ENCODE data around the gene AMN.
"Not testable (repeated sequence)": the region's sequence is repeated elsewhere in the genome, so short reads cannot be mapped to it uniquely, and the experiment has no call there.

AMN gene

DNA sequence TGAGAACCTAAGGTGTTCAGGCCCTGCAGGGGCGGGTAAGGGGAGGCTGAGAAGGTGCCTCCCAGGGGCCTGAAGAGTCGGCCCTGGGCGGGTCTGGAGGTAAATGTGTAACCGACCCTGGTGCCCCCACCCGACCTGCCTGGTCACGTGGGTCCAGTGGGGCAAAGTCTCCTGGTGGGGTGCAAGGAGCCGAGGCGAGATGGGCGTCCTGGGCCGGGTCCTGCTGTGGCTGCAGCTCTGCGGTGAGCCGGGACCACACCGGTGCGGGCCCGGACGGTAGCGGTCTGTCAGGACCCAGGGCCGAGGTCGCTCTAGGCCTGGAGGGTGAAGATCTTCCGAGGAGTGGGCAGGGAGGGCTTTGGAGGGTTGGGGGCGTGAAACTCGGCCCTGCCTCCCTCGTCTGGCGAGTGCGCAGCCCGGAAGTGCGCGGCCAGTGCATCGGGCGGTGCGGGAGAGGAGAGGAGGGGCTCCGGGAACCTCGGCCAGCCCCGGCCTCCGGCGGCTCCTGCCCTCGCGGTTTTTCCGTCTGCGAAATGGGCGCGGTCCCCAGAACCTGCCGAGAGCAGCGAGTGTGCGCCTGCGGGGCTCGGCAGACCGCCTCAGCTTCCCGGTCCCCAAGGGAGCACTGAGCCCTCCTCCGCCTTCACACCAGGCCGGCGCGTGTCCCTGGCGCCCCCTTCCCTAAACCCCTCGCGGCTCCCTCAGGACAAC, at the start of gene AMN:
Gene AMN (plus strand): TSS at position 174 of the 711 bp plus-strand sequence. CDS start 26 bp downstream, at position 200.
- H3K4me3 ChIP-seq (ENCODE audit: low read depth, low read length), result peak within 1 kb of the TSS; percentile 31
- TF ChIP-seq, protein P1, sequence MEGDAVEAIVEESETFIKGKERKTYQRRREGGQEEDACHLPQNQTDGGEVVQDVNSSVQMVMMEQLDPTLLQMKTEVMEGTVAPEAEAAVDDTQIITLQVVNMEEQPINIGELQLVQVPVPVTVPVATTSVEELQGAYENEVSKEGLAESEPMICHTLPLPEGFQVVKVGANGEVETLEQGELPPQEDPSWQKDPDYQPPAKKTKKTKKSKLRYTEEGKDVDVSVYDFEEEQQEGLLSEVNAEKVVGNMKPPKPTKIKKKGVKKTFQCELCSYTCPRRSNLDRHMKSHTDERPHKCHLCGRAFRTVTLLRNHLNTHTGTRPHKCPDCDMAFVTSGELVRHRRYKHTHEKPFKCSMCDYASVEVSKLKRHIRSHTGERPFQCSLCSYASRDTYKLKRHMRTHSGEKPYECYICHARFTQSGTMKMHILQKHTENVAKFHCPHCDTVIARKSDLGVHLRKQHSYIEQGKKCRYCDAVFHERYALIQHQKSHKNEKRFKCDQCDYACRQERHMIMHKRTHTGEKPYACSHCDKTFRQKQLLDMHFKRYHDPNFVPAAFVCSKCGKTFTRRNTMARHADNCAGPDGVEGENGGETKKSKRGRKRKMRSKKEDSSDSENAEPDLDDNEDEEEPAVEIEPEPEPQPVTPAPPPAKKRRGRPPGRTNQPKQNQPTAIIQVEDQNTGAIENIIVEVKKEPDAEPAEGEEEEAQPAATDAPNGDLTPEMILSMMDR (IDR thresholded peaks at IDR 0.05; ENCODE audit: low read depth, low read length, missing control alignments), result no peak
- no peak for DNase-seq (ENCODE audit: low read depth)

DNA sequence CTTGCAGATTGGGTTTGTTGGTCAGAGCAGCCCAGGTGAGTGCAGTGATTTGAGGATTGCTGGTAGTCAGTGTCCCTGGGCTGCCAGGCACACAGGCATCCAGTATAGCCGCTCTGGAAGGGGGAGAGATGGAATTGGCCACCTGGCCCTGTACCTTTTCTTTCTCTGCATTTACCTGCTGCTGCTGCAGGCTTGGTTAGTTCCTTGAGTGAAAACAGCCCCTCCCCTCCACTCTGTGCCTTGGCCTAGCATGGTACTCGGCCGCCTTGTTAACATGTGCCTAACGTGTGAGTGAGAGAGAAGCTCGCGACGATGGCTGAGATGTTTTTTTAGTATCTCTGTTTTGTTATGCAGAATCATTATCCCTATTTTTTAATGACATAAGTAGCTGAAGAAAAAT, 49.3 kb upstream of the AMN start:
- TF ChIP-seq, protein P1 (IDR thresholded peaks at IDR 0.05; ENCODE audit: low read depth, low read length, missing control alignments), result no peak
- no peak overlapping the region for H3K4me3 ChIP-seq (ENCODE audit: low read depth, low read length)
- no peak for DNase-seq (ENCODE audit: low read depth)

- TF ChIP-seq, protein P1 (IDR thresholded peaks at IDR 0.05; ENCODE audit: low read depth, low read length, missing control alignments), result no peak
- no peak for DNase-seq (ENCODE audit: low read depth)
Observed at GRCh38 chr14:102873546-102874061, 48.9 kb upstream of the AMN start.

DNA sequence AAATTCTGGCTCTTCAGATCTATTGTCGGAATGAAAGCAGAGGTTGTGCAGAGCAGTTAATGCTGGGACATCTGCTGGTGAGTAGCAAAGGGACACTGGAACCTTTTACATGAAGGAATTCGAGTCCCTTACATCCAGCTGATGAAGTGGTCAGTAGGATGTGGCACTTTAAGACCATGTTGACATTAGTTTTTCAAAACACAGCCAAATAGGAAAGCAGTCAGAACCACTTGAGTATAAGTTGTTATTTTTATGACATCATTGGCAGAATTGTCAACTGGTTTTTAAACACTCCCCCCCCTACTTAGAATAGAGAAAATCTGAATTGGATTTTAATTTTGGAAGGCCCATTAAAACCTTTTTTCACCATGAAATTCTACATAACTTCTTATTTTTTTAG, 46.8 kb upstream of the AMN start:
- TF ChIP-seq, protein P1 (IDR thresholded peaks at IDR 0.05; ENCODE audit: low read depth, low read length, missing control alignments), result no peak
- H3K4me3 ChIP-seq (ENCODE audit: low read depth, low read length), result no peak overlapping the region
- no peak for DNase-seq (ENCODE audit: low read depth)

More at GRCh38 chr14:102873546-102874061, 48.9 kb upstream of the AMN start:
- no peak overlapping the region for H3K4me3 ChIP-seq (ENCODE audit: low read depth, low read length)

DNA sequence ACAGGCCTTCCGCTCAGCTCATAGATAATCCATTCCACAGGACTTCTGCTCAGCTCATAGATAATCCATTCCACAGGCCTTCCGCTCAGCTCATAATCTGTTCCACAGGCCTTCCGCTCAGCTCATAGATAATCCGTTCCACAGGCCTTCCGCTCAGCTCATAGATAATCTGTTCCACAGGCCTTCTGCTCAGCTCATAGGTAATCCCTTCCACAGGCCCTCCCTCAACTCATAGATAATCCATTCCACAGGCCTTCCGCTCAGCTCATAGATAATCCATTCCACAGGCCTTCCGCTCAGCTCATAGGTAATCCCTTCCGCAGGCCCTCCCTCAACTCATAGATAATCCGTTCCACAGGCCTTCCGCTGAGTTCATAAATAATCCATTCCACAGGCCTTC, 45.0 kb upstream of the AMN start:
- not testable (repeated sequence) for DNase-seq (ENCODE audit: low read depth)

DNA sequence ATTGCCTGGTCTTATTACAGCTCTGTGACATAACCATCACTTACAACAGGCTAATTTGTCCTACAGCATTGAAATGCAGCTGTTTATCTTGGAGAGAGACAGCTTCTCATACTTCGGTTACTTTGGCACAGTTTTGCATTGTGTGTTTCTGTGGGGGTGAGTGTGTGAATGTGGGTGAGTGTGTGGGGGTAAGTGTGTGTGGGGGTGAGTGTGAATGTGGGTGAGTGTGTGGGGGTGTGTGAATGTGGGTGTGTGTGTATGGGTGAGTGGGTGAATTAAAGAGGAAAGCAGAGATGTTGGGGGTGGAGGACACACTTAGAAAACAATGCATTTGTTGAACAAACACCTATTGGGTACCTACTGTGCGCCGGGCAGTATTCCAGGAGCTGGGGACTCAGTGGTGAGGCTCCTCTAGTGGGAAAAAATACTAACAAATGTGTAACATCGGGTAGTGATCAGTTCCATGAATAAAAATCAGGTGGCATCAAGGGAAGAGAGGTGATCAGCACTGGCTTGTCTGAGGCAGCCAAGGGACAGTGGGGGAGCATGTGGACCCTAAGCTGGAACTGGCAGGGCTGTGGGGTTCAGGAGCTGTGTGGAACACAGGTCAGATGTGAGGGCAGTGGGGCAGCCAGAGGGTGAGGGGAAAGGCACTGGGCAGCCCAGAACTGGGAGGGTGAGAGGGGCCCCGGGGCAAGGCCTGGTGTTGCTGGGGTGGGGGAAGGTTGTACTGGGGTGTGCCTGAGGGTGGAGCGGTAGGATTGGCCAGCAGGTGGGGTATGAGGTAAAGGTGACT, 44.1 kb upstream of the AMN start:
- no peak overlapping the region for H3K4me3 ChIP-seq (ENCODE audit: low read depth, low read length)
- TF ChIP-seq, protein P1 (IDR thresholded peaks at IDR 0.05; ENCODE audit: low read depth, low read length, missing control alignments), result peak; percentile 27
- DNase-seq (ENCODE audit: low read depth), result no peak

More for the DNA sequence above, 45.0 kb upstream of the AMN start:
- not testable (repeated sequence) for H3K4me3 ChIP-seq (ENCODE audit: low read depth, low read length)

- TF ChIP-seq, protein P1 (IDR thresholded peaks at IDR 0.05; ENCODE audit: low read depth, low read length, missing control alignments), result no peak
- no peak overlapping the region for H3K4me3 ChIP-seq (ENCODE audit: low read depth, low read length)
- no peak for DNase-seq (ENCODE audit: low read depth)
Observed at GRCh38 chr14:102878970-102879460, 43.4 kb upstream of the AMN start.
